HG03432 (cell line): ENCODE measurements around the gene ZNF331.
A peak's percentile ranks its signal among the peaks of the same experiment; 100 is the strongest.

ENCODE experiments used
- ATAC-seq: cut with Tn5 transposase; IDR thresholded peaks from one replicate; pipeline ENCODE4 v1.9.1; 2021; ENCODE audit warnings: mild to moderate bottlenecking, moderate library complexity; ENCODE audit not compliant: unreplicated experiment

ZNF331 gene

DNA sequence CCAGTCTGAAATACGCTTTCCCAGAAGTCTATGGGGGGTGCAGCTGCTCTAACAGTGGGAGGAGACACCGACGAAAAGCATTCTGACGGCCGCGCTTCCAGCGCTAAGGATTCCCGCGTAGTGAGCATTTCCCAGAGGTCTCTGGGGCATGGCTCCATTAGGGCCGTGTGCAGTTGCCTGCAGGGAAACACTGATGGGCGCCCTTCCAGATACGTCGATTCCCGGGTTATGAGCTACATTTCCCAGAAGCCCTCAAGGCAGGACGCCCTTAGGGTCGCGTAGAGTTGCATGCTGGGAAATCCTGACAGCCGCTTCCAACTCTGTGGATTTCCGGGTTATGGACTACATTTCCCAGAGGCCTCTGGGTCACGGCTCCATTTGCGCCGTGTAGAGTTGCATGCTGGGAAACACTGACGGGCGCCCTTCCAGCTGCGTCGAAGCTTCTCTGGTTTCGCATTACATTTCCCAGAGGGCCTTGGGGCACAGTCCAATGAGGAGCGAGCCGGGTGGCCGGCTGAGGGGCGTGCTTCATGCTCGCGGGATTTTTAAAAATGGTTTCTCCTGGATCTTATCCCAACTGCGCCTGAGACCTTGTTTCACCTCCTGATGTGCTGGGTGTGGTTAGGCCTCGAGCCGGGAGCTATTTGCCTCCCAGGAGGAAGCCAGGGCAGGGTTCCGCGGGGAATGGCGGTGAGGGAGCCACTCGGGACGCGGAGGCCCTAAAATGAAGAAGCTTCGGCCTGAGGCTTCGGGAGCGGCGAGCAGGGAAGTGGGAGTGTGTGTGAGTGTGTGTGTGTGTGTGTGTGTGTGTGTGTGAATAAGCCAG is 17.2 kb upstream of the ZNF331 start:
- peak; percentile 98 for ATAC-seq

- no peak for ATAC-seq
These were observed 16.4 kb upstream of the ZNF331 start for GRCh38 chr19:53521373-53522202.

DNA sequence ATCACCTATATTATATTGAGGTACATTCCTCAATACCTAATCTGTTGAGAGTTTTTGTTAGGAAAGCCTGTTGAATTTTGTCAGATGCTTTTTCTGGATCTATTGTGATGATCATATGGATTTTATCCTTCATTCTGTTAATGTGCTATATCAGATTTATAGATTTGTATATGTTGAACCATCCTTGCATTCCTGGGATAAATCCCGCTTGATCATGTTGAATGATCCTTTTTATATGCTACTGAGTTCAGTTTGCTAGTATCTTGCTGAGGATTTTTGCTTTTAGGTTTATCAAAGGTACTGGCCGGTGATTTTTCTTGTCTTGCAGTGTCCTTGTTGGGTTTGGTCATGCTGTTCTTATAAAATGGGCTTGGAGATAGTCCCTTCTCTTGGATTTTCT is 12.0 kb upstream of the ZNF331 start:
- no peak for ATAC-seq

DNA sequence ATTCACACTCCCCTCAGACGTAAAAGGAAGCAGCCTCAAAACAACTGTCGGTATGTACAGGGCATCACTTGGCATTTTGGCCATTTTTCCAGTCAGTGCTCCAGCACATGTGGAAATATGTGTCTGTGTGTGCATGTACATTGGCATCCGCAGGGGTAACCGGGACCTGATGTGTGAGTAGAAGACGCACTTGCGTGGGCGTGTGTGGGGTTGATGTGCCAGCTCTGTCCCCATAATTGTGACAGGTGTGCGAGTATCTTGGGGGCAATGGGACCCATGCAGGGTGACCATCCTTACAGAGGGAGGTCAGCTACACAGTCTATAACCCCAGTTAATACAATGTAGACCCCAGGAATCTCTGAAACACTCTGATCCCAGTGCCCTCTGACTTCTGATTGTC is 7.3 kb upstream of the ZNF331 start:
- ATAC-seq, result no peak

DNA sequence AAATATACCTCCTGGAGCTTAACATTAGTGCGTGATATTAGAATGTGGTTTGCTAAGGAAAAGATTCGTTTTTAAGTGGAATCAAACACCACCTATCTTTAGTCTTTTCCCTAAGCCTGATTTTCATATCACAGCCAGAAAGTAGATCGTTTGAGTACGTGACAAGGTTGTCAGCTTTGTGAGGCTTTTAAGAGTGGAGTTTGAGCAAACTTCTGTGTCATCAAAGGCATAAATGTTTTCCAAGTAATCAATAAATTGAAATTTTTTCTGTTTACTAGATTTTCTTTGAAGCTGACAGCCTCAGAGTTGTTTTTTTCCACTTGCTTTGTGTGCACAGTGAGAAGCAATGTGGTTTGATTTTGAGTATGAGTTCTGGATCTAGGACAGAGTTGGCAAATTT is 6.5 kb upstream of the ZNF331 start:
- no peak for ATAC-seq

- ATAC-seq, result no peak
These were observed 5.6 kb upstream of the ZNF331 start for GRCh38 chr19:53532362-53532761.

- no peak for ATAC-seq
These were observed 1.8 kb upstream of the ZNF331 start for GRCh38 chr19:53536225-53536548.

- peak; percentile 5 for ATAC-seq
These were observed 824 bp upstream of the ZNF331 start for GRCh38 chr19:53537121-53537520.

- ATAC-seq, result peak; percentile 18
These were observed 599 bp downstream of the ZNF331 start for GRCh38 chr19:53538378-53539109.

GRCh38 chr19:53540091-53540490 is 2.1 kb downstream of the ZNF331 start:
- ATAC-seq, result no peak

DNA sequence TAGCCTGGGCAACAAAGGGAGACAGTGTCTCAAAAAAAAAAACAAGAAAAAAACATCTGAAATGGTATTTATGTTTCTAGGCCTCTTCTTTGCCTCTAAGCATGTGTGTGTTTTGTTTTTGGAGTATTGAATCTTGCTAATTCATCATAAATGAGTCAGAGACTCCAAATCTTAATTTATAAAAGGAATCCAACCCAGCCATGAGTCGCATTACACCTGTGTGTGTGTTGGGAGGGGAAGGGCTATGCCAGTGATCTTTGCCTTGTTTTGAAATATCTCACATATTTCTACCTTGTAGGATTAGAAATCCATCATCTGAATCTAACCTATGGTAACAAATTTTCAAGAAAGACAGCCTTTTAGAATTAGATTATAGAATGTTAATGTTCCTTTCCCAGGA is 4.0 kb downstream of the ZNF331 start:
- ATAC-seq, result no peak

DNA sequence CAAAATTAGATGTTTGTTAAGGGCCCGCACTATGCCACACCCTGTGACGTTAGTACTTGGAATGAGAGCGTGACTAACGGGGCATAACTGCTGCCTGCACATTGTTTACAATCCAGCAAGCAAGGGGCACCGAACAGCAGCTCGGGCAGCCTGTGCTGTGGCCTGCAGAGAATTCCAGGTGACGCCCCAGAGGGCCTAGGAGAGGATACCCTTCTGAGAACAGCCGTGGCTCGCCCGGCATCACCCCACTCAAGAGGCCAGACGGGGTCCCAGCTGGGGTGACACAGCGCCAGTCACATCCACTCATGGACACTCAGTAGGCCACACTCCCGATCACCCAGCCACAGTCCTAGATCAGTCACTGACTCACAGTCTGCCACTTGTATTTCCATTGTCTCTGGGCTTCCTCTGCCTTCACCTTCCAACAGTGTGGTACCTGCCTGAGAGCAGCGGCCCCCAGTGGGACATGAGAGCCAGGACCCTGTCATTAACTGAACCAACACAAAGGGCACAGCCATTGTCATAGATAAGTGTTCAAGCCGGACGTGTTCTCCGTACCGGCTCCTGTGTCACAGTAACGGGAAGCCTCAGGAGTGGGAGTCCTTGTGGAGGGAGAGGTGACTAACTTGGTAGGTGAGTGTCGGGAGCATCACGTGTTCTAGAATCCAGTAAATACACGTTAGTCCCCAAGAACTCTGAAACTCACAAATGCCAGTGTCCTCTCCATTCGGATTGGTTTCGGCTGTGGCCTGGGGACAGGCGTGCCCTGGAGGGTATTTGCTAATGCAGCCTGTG is 7.5 kb downstream of the ZNF331 start:
- no peak for ATAC-seq

- ATAC-seq, result no peak
These were observed 9.0 kb downstream of the ZNF331 start for GRCh38 chr19:53546758-53547513.

GRCh38 chr19:53549340-53549739 is 11.4 kb downstream of the ZNF331 start:
- ATAC-seq, result no peak

- ATAC-seq, result no peak
These were observed 14.2 kb downstream of the ZNF331 start for GRCh38 chr19:53552001-53552721.

GRCh38 chr19:53553156-53553555 is 15.2 kb downstream of the ZNF331 start:
- no peak for ATAC-seq

DNA sequence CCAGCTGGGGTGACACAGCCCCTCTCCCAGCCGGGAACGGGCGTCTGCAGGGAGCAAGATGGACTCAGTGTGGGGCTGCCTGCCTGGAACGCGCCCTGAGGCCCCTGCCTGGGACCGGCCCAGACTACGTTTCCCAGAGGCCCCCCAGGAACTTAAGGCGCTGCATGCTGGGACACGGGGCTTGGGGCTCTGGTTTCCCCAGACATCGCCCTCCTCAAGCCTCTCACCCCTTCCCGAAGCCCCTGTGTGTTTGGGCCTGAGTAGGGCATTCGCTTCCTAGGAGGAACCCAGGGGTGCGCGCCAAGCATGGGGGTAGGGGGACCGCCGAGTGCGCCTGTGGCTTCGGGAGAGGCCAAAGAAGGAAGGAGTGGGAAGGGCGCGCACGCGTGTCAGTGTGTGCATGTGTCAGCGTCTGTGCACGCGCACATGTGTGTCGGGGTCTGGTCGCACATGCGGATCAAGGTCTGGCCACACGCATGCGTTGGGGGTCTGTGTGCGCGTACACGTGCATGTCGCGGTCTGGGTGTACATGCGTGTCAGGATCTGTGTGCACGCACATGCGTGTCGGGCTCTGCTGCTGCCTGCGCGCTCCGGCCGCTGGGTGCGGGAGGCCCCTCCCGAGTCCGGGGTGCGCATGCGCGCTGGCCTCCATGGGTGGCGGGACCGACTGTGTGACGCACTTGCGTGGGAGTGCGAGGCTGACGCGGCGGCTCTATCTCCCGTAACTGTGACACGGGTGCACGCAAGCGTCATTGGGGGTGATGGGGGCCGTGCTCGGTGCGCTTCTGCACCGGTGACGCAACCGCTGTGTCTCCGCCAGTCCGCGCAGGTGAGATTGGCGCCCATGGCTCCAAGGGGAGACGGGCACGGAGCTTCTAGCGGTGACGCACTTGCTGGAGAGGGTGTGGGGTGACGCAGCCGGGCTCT is 16.2 kb downstream of the ZNF331 start:
- ATAC-seq, result peak; percentile 69

- no peak for ATAC-seq
These were observed 16.9 kb downstream of the ZNF331 start for GRCh38 chr19:53554804-53555203.
